ENCODE data around the gene SH3RF3.

- TF ChIP-seq POLR2A (IDR thresholded peaks at IDR 0.05) (no peak), CTCF (IDR thresholded peaks at IDR 0.05) (no peak), EP300 (IDR thresholded peaks at IDR 0.05) (no peak)
Observed at GRCh38 chr2:109500910-109501309, 371.9 kb downstream of the SH3RF3 start.

Measured in upper lobe of left lung (tissue), 4 donors.